ENCODE measurements around the gene RASGRF1.

Gene RASGRF1

DNA sequence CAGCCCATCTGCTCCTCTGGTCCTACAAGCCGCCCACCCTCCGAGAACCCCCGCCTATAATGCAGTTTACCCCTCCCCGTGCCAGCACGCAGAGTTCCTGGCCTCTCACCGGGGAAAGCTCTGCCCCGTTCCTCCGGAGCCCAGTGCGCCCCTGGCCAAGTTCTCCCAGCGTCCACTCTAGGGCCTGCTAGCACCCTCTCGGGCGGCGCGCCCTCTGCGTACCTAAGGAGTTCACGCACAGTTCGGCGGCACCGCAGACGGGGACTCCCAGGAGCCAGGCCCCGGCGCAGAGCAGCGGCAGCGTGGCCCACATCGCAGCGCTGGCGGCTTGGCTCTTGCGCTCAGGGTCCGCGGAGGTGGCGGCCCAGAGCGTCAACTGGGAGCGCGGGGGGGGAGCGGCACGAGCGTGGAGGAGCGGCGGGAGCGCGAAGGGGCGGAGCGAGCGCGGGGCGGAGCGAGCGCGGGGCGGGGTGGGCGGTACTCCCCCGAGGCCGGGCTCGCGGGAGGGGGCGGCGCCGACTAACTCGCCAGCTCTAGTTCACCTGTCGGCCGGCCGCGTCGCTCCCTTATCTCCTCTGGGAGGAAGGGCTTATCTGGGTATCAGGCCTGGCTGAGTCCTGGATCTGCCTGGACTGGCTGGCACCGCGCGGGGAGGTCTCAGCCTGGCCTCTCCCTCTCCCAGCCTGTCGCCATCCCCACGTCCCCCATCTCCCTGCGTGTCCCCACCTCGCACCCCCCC, 145.7 kb downstream of the RASGRF1 start, which contains the start of gene CTSH (continued):
- no peak for TF ChIP-seq ZNF8 (CRISPR knock-in tag; IDR thresholded peaks at IDR 0.05)
- no peak for TF ChIP-seq ESRRG (CRISPR knock-in tag; IDR thresholded peaks at IDR 0.05)
- TF ChIP-seq RARB (CRISPR knock-in tag; IDR thresholded peaks at IDR 0.05) = no peak
- TF ChIP-seq BACH2 (CRISPR knock-in tag; IDR thresholded peaks at IDR 0.05; ENCODE audit: borderline replicate concordance) = no peak
- no peak for TF ChIP-seq ZC3H10 (CRISPR knock-in tag; IDR thresholded peaks at IDR 0.05)
- TF ChIP-seq, protein P1, sequence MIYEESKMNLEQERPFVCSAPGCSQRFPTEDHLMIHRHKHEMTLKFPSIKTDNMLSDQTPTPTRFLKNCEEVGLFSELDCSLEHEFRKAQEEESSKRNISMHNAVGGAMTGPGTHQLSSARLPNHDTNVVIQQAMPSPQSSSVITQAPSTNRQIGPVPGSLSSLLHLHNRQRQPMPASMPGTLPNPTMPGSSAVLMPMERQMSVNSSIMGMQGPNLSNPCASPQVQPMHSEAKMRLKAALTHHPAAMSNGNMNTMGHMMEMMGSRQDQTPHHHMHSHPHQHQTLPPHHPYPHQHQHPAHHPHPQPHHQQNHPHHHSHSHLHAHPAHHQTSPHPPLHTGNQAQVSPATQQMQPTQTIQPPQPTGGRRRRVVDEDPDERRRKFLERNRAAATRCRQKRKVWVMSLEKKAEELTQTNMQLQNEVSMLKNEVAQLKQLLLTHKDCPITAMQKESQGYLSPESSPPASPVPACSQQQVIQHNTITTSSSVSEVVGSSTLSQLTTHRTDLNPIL (CRISPR knock-in tag; IDR thresholded peaks at IDR 0.05; ENCODE audit: low read depth) = no peak
- no peak for TF ChIP-seq OSR1 (CRISPR knock-in tag; IDR thresholded peaks at IDR 0.05)
- no peak for TF ChIP-seq ARNTL (CRISPR knock-in tag; IDR thresholded peaks at IDR 0.05; ENCODE audit: borderline replicate concordance, low read depth)
- TF ChIP-seq CSDC2 (CRISPR knock-in tag; IDR thresholded peaks at IDR 0.05) = no peak

DNA sequence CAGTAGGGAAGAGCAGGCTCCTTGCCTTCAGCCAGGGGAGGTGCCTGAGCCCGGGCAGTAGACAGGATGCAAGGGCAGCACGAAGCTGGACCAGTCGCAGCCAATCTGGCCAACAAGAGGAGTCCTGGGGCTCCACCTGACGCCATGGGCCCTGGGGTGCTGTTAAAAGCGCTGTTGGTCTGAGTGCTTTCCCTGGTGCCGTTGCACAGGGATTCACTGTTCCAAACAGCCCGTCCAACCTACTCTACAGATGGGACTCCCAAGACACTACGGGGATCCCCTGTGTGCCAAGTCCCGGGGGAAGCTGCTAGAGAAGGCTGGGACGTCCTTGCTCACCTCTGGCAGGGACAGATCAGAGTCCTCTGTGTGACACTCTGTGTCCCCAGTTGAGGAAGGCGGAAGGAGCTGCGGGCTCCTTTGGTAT, 146.4 kb downstream of the RASGRF1 start:
- no peak for TF ChIP-seq GLIS3 (CRISPR knock-in tag; IDR thresholded peaks at IDR 0.05)
- no peak for TF ChIP-seq ZFP3 (CRISPR knock-in tag; IDR thresholded peaks at IDR 0.05)
- no peak for TF ChIP-seq PPARA (CRISPR knock-in tag; IDR thresholded peaks at IDR 0.05; ENCODE audit: borderline replicate concordance)
- no peak for TF ChIP-seq TOX (CRISPR knock-in tag; IDR thresholded peaks at IDR 0.05; ENCODE audit: borderline replicate concordance)
- TF ChIP-seq, protein P2, sequence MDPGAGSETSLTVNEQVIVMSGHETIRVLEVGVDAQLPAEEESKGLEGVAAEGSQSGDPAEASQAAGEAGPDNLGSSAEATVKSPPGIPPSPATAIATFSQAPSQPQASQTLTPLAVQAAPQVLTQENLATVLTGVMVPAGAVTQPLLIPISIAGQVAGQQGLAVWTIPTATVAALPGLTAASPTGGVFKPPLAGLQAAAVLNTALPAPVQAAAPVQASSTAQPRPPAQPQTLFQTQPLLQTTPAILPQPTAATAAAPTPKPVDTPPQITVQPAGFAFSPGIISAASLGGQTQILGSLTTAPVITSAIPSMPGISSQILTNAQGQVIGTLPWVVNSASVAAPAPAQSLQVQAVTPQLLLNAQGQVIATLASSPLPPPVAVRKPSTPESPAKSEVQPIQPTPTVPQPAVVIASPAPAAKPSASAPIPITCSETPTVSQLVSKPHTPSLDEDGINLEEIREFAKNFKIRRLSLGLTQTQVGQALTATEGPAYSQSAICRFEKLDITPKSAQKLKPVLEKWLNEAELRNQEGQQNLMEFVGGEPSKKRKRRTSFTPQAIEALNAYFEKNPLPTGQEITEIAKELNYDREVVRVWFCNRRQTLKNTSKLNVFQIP (CRISPR knock-in tag; IDR thresholded peaks at IDR 0.05; ENCODE audit: borderline replicate concordance, low read depth) = no peak
- no peak for TF ChIP-seq TCF4 (CRISPR knock-in tag; IDR thresholded peaks at IDR 0.05; ENCODE audit: borderline replicate concordance)
- TF ChIP-seq ISL1 (CRISPR knock-in tag; IDR thresholded peaks at IDR 0.05) = no peak
- no peak for TF ChIP-seq ZNF565 (CRISPR knock-in tag; conservative IDR thresholded peaks at IDR 0.05; ENCODE audit: low read depth)
- no peak for TF ChIP-seq ZNF70 (CRISPR knock-in tag; IDR thresholded peaks at IDR 0.05)
- no peak for TF ChIP-seq ARNTL (CRISPR knock-in tag; IDR thresholded peaks at IDR 0.05; ENCODE audit: borderline replicate concordance, low read depth)
- no peak for TF ChIP-seq SNAI2 (CRISPR knock-in tag; IDR thresholded peaks at IDR 0.05)
- TF ChIP-seq, protein P3, sequence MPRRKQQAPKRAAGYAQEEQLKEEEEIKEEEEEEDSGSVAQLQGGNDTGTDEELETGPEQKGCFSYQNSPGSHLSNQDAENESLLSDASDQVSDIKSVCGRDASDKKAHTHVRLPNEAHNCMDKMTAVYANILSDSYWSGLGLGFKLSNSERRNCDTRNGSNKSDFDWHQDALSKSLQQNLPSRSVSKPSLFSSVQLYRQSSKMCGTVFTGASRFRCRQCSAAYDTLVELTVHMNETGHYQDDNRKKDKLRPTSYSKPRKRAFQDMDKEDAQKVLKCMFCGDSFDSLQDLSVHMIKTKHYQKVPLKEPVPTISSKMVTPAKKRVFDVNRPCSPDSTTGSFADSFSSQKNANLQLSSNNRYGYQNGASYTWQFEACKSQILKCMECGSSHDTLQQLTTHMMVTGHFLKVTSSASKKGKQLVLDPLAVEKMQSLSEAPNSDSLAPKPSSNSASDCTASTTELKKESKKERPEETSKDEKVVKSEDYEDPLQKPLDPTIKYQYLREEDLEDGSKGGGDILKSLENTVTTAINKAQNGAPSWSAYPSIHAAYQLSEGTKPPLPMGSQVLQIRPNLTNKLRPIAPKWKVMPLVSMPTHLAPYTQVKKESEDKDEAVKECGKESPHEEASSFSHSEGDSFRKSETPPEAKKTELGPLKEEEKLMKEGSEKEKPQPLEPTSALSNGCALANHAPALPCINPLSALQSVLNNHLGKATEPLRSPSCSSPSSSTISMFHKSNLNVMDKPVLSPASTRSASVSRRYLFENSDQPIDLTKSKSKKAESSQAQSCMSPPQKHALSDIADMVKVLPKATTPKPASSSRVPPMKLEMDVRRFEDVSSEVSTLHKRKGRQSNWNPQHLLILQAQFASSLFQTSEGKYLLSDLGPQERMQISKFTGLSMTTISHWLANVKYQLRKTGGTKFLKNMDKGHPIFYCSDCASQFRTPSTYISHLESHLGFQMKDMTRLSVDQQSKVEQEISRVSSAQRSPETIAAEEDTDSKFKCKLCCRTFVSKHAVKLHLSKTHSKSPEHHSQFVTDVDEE (CRISPR knock-in tag; IDR thresholded peaks at IDR 0.05) = no peak
- no peak for TF ChIP-seq RARB (CRISPR knock-in tag; IDR thresholded peaks at IDR 0.05)
- TF ChIP-seq ZNF8 (CRISPR knock-in tag; IDR thresholded peaks at IDR 0.05) = no peak
- no peak for TF ChIP-seq CSDC2 (CRISPR knock-in tag; IDR thresholded peaks at IDR 0.05)
- no peak for TF ChIP-seq OSR1 (CRISPR knock-in tag; IDR thresholded peaks at IDR 0.05)
- TF ChIP-seq ZC3H10 (CRISPR knock-in tag; IDR thresholded peaks at IDR 0.05) = no peak
- ATAC-seq = peak; percentile 22

DNA sequence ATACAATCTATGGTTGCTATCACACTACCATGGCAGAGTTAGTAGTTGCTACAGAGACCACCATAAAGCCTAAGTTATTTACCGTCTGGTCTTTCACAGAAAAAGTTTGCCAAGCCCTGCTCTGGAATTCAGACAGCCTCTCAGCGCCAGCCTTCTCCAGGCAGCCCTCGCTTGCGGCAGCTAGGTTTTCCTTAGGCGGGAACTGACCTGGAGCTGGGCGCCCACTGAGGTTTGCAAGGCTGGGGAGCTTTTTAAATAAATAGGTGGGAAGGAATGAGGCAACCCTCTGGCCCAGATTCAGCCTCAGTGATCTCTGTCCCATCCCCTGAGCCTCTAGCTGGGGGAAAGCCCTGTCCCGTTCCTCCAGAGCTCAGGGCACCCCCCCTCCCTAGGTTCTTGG, 146.9 kb downstream of the RASGRF1 start:
- TF ChIP-seq, protein P2 (CRISPR knock-in tag; IDR thresholded peaks at IDR 0.05; ENCODE audit: borderline replicate concordance, low read depth) = no peak
- no peak for TF ChIP-seq OSR1 (CRISPR knock-in tag; IDR thresholded peaks at IDR 0.05)
- TF ChIP-seq, protein P4, sequence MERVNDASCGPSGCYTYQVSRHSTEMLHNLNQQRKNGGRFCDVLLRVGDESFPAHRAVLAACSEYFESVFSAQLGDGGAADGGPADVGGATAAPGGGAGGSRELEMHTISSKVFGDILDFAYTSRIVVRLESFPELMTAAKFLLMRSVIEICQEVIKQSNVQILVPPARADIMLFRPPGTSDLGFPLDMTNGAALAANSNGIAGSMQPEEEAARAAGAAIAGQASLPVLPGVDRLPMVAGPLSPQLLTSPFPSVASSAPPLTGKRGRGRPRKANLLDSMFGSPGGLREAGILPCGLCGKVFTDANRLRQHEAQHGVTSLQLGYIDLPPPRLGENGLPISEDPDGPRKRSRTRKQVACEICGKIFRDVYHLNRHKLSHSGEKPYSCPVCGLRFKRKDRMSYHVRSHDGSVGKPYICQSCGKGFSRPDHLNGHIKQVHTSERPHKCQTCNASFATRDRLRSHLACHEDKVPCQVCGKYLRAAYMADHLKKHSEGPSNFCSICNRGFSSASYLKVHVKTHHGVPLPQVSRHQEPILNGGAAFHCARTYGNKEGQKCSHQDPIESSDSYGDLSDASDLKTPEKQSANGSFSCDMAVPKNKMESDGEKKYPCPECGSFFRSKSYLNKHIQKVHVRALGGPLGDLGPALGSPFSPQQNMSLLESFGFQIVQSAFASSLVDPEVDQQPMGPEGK (CRISPR knock-in tag; IDR thresholded peaks at IDR 0.05; ENCODE audit: borderline replicate concordance) = no peak
- no peak for ATAC-seq

Data from SK-N-SH treated with all-trans-retinoic acid at 6 μM for 48 hours (cell line).